Liver (tissue), 9 donors: ENCODE results near the gene GFI1. TPM values are rescaled to one million over a fixed set of nuclear protein-coding genes. Genes with fewer than 3 reads are reported as not detected.

Experiments used
- DNase-seq: peaks from one replicate; pipeline ENCODE4 v3.0.0-alpha.2; 2017; ENCODE audit warnings: low spot score
- H3K27ac ChIP-seq, 2 donors: one replicate each; pipeline ENCODE4 v1.7.0; 2013; ENCODE audit warnings: inconsistent platforms in 2 of 2, low read length in 2 of 2, control low read depth in 1 of 2, low read depth in 1 of 2, mild to moderate bottlenecking in 1 of 2
- H3K27me3 ChIP-seq, 4 donors: one replicate each; pipeline versions ENCODE4 v1.6.1 to v1.7.0; 2013; ENCODE audit warnings: low read length in 3 of 4, inconsistent platforms in 1 of 4, mild to moderate bottlenecking in 1 of 4, moderate library complexity in 1 of 4; ENCODE audit not compliant: control insufficient read depth in 4 of 4, insufficient read depth in 4 of 4
- H3K36me3 ChIP-seq, 4 donors: one replicate each; pipeline versions ENCODE4 v1.6.1 to v1.7.0; 2013; ENCODE audit warnings: low read length in 3 of 4, mild to moderate bottlenecking in 3 of 4, low read depth in 1 of 4, moderate library complexity in 1 of 4; ENCODE audit not compliant: control insufficient read depth in 4 of 4, insufficient read depth in 3 of 4
- H3K4me1 ChIP-seq, 4 donors: one replicate each; pipeline versions ENCODE4 v1.6.1 to v1.7.0; 2013; ENCODE audit warnings: low read length in 3 of 4, mild to moderate bottlenecking in 3 of 4, moderate library complexity in 1 of 4; ENCODE audit not compliant: control insufficient read depth in 4 of 4, insufficient read depth in 4 of 4
- H3K4me3 ChIP-seq, 3 donors: one replicate each; pipeline versions ENCODE4 v1.6.1 to v1.7.0; 2013; ENCODE audit warnings: low read length in 3 of 3, control low read depth in 1 of 3, low read depth in 1 of 3, mild to moderate bottlenecking in 1 of 3
- H3K9ac ChIP-seq, 2 donors: one replicate each; pipeline ENCODE4 v1.7.0; 2013; ENCODE audit warnings: low read length in 2 of 2, mild to moderate bottlenecking in 2 of 2, moderate library complexity in 2 of 2, control low read depth in 1 of 2, low read depth in 1 of 2
- H3K9me3 ChIP-seq, 4 donors: one replicate each; pipeline versions ENCODE4 v1.6.1 to v1.7.0; 2013; ENCODE audit warnings: low read length in 3 of 4; ENCODE audit not compliant: control insufficient read depth in 4 of 4
- EGR1 ChIP-seq, 2 donors: IDR thresholded peaks; 2 replicates each; pipeline ENCODE4 v1.6.1; 2016 to 2018; ENCODE audit warnings: antibody characterized with exemption in 2 of 2, low read depth in 2 of 2
- FOXA1 ChIP-seq: IDR thresholded peaks from 2 replicates; pipeline ENCODE4 v1.6.1; 2016; ENCODE audit warnings: antibody characterized with exemption
- FOXA2 ChIP-seq: IDR thresholded peaks from 2 replicates; pipeline ENCODE4 v1.6.1; 2016; ENCODE audit warnings: antibody characterized with exemption
- GABPA ChIP-seq, 2 donors: IDR thresholded peaks in 1 of 2; conservative IDR thresholded peaks in 1 of 2; 2 replicates each; pipeline ENCODE4 v1.6.1; 2016; ENCODE audit warnings: antibody characterized with exemption in 2 of 2, mild to moderate bottlenecking in 1 of 2, moderate library complexity in 1 of 2
- HNF4A ChIP-seq, 2 donors: conservative IDR thresholded peaks; 2 replicates each; pipeline ENCODE4 v1.6.1; 2016; ENCODE audit warnings: antibody characterized with exemption in 2 of 2, mild to moderate bottlenecking in 2 of 2
- HNF4G ChIP-seq: IDR thresholded peaks from 2 replicates; pipeline ENCODE4 v1.6.1; 2016; ENCODE audit warnings: antibody characterized with exemption
- JUND ChIP-seq, 2 donors: IDR thresholded peaks; 2 replicates each; pipeline ENCODE4 v1.6.1; 2016; ENCODE audit warnings: antibody characterized with exemption in 2 of 2
- NR2F2 ChIP-seq: IDR thresholded peaks from 2 replicates; pipeline ENCODE4 v1.6.1; 2016; ENCODE audit warnings: antibody characterized with exemption
- RAD21 ChIP-seq, 2 donors: IDR thresholded peaks; 2 replicates each; pipeline ENCODE4 v1.6.1; 2016; ENCODE audit warnings: antibody characterized with exemption in 2 of 2, mild to moderate bottlenecking in 2 of 2
- RXRA ChIP-seq, 2 donors: IDR thresholded peaks; 2 replicates each; pipeline ENCODE4 v1.6.1; 2017 to 2018; ENCODE audit warnings: antibody characterized with exemption in 2 of 2, mild to moderate bottlenecking in 1 of 2
- SP1 ChIP-seq: IDR thresholded peaks from 2 replicates; pipeline ENCODE4 v1.6.1; 2018; ENCODE audit warnings: antibody characterized with exemption, mild to moderate bottlenecking
- TAF1 ChIP-seq: conservative IDR thresholded peaks from 2 replicates; pipeline ENCODE4 v1.6.1; 2016; ENCODE audit warnings: antibody characterized with exemption, mild to moderate bottlenecking
- YY1 ChIP-seq: IDR thresholded peaks from 2 replicates; pipeline ENCODE4 v1.6.1; 2016; ENCODE audit warnings: antibody characterized with exemption, mild to moderate bottlenecking
- WGBS: extraction: QIAGEN DNeasy Blood & Tissue Kit; methylation state at CpG from one replicate; pipeline ENCODE4 v1.1.7; 2013; 5-methylcytosine and 5-hydroxymethylcytosine counted together
- polyA plus RNA-seq, 2 donors: library from polyadenylated mRNA; stranded (reverse) in 1 of 2; unstranded in 1 of 2; fragments of 200-250 nt in 1 of 2; fragments of >200 nt in 1 of 2; fragmentation: Nextera tagmentation in 1 of 2; extraction: Ambion mirVana in 1 of 2; gene quantifications; one replicate each; pipeline versions ENCODE4 v1.2.1 to v1.2.3, GENCODE V29; 2013 to 2015
- total RNA-seq, 2 donors: library from RNA; depleted of rRNA; stranded (reverse); fragments of >200 nt; gene quantifications; one replicate each; pipeline ENCODE4 v1.2.3, GENCODE V29; 2014
- TF ChIP-seq, protein P1 (sequence below): fragments of 150-350 bp; IDR thresholded peaks from 2 replicates; pipeline ENCODE4 v1.5.1; 2017; ENCODE audit warnings: improper control_type of control experiment, low read depth, low read length; ENCODE audit not compliant: missing input control
- TF ChIP-seq, protein P2 (sequence below): IDR thresholded peaks from 2 replicates; pipeline ENCODE4 v1.6.1; 2016; ENCODE audit warnings: antibody characterized with exemption
- TF ChIP-seq, protein P3 (sequence below): IDR thresholded peaks from 2 replicates; pipeline ENCODE4 v1.6.1; 2016; ENCODE audit warnings: antibody characterized with exemption
- TF ChIP-seq, protein P4 (sequence below): IDR thresholded peaks from 2 replicates; pipeline ENCODE4 v1.6.1; 2016; ENCODE audit warnings: antibody characterized with exemption, mild to moderate bottlenecking
- donor health status: healthy.
- donor health status: healthy.
- donor health status: healthy.
- donor health status: healthy.
- donor health status: healthy.

Gene GFI1
- total and polyA plus RNA-seq, 4 donors: 0.22 to 3.9 (median 0.55) TPM

DNA sequence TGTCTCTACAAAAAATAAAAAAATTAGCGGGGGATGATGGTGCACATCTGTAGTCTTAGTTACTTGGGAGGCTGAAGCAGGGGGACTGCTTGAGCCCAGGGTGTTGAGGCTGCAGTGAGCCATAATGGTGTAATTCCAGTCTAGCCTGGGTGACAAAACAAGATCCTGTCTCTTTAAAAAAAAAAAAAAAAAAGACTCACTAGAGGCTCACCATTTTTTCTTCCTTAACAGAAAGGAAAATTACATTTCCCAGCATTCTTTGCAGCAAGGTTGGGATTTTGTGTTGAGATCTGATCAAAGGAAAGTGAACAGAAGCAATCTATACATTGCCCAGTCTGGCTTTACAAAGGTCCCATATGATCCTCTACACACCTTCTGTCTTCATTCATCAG is 21.5 kb downstream of the GFI1 start (continued):
- TF ChIP-seq FOXA2 (no peak), RXRA (IDR thresholded peaks at IDR 0.05) (no peak), SP1 (no peak), EGR1 (IDR thresholded peaks at IDR 0.05; ENCODE audit: low read depth in 2 of 2) (no peak), NR2F2 (no peak), HNF4G (no peak), YY1 (no peak), GABPA (IDR thresholded peaks at IDR 0.05 in 1 of 2, conservative IDR thresholded peaks at IDR 0.05 in 1 of 2) (no peak)
- TF ChIP-seq, protein P1, sequence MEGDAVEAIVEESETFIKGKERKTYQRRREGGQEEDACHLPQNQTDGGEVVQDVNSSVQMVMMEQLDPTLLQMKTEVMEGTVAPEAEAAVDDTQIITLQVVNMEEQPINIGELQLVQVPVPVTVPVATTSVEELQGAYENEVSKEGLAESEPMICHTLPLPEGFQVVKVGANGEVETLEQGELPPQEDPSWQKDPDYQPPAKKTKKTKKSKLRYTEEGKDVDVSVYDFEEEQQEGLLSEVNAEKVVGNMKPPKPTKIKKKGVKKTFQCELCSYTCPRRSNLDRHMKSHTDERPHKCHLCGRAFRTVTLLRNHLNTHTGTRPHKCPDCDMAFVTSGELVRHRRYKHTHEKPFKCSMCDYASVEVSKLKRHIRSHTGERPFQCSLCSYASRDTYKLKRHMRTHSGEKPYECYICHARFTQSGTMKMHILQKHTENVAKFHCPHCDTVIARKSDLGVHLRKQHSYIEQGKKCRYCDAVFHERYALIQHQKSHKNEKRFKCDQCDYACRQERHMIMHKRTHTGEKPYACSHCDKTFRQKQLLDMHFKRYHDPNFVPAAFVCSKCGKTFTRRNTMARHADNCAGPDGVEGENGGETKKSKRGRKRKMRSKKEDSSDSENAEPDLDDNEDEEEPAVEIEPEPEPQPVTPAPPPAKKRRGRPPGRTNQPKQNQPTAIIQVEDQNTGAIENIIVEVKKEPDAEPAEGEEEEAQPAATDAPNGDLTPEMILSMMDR: no peak
- TF ChIP-seq, protein P2, sequence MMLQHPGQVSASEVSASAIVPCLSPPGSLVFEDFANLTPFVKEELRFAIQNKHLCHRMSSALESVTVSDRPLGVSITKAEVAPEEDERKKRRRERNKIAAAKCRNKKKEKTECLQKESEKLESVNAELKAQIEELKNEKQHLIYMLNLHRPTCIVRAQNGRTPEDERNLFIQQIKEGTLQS: no peak

DNA sequence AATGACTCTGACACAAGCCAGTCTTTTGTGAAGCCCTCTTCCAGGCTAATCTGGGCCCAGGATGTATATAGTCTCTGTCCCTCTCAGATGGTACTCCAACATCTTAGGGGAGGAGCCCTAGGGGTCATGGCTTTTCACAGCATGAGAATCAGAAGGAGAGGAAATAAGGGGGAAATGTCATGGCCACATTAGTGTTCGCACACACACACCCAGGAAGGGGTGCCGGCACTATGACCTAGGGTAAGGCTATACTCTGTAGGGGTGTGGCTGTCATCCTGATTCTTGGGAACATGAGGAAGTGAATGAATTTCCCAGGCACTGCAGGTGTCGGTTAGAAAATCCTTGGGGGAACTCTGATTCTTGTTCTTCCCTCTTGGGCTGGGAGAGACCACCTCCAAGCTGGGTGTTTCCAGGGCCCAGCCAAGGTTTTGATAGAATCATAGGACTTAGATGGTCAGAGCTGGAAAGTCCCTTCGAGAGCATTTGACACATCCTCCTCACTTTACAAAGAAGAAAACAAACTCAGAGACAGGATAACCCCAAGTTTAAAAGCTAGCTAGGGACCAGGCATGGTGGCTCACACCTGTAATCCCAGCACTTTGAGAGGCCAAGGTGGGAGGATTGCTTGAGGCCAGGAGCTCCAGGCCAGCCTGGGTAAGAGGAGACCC is 22.0 kb downstream of the GFI1 start:
- Histone ChIP-seq H3K9me3 (no peaks in the 10 kb centered on the region), H3K4me3 (no peak overlapping the region), H3K36me3 (no peaks in the 10 kb centered on the region), H3K9ac (no peak overlapping the region), H3K4me1 (no peaks in the 10 kb centered on the region), H3K27me3 (no peaks in the 10 kb centered on the region), H3K27ac (no peak overlapping the region)
- DNase-seq: no peak
- TF ChIP-seq, protein P3, sequence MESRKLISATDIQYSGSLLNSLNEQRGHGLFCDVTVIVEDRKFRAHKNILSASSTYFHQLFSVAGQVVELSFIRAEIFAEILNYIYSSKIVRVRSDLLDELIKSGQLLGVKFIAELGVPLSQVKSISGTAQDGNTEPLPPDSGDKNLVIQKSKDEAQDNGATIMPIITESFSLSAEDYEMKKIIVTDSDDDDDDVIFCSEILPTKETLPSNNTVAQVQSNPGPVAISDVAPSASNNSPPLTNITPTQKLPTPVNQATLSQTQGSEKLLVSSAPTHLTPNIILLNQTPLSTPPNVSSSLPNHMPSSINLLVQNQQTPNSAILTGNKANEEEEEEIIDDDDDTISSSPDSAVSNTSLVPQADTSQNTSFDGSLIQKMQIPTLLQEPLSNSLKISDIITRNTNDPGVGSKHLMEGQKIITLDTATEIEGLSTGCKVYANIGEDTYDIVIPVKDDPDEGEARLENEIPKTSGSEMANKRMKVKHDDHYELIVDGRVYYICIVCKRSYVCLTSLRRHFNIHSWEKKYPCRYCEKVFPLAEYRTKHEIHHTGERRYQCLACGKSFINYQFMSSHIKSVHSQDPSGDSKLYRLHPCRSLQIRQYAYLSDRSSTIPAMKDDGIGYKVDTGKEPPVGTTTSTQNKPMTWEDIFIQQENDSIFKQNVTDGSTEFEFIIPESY: no peak
- TF ChIP-seq HNF4A (conservative IDR thresholded peaks at IDR 0.05) (no peak), HNF4G (no peak), RAD21 (IDR thresholded peaks at IDR 0.05) (no peak), FOXA1 (no peak), EGR1 (IDR thresholded peaks at IDR 0.05; ENCODE audit: low read depth in 2 of 2) (no peak), RXRA (IDR thresholded peaks at IDR 0.05) (no peak), TAF1 (no peak)
- TF ChIP-seq, protein P2: no peak
- WGBS: 81% methylated on average over 4 of the region's 4 CpGs

DNA sequence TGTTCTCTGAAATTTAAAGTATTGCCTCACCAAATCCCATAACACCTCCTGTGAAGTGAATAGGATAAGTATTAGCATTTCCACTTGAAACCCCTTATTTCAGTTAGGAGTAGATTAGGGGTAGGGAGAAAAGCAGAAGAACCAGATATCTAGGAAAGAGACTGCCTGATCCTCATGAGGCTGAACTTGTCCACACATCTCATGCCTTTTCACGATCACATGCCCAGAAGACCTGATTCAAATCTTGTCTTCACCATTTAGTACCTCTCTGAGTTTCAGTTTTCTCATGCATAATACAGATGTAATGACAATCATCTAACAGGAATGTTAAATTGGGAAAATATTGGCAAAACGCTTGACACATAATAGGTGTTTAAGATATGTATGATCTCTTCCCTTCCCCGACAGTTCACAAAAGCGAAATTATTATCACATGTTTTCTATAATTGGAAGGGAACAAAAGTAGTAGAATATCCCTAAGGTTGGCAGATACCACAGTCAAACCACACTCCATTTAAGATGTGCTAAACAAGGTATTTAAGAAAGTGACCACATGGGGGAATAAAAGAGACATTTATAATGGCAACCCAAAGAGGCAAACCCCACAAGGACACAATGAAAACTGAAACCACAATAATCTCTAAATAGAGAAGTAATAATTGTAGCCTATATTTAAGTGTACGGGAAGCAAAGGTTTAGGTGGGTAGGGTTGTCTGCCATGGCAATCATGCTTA is 25.2 kb downstream of the GFI1 start:
- H3K27me3 ChIP-seq: no peaks in the 10 kb centered on the region
- no peaks in the 10 kb centered on the region for H3K4me1 ChIP-seq
- no peak overlapping the region for H3K27ac ChIP-seq
- WGBS: 84% methylated on average over 5 of the region's 5 CpGs
- no peak for DNase-seq
- no peak overlapping the region for H3K9ac ChIP-seq
- H3K36me3 ChIP-seq: no peaks in the 10 kb centered on the region
- no peak overlapping the region for H3K4me3 ChIP-seq
- H3K9me3 ChIP-seq: no peaks in the 10 kb centered on the region
- TF ChIP-seq GABPA (IDR thresholded peaks at IDR 0.05 in 1 of 2, conservative IDR thresholded peaks at IDR 0.05 in 1 of 2) (no peak), JUND (IDR thresholded peaks at IDR 0.05) (no peak), HNF4G (no peak), RAD21 (IDR thresholded peaks at IDR 0.05) (peak; percentile 45 to 62), HNF4A (conservative IDR thresholded peaks at IDR 0.05) (no peak), NR2F2 (no peak), YY1 (no peak), FOXA1 (no peak), RXRA (IDR thresholded peaks at IDR 0.05) (no peak)
- TF ChIP-seq, protein P2: no peak
- TF ChIP-seq, protein P4, sequence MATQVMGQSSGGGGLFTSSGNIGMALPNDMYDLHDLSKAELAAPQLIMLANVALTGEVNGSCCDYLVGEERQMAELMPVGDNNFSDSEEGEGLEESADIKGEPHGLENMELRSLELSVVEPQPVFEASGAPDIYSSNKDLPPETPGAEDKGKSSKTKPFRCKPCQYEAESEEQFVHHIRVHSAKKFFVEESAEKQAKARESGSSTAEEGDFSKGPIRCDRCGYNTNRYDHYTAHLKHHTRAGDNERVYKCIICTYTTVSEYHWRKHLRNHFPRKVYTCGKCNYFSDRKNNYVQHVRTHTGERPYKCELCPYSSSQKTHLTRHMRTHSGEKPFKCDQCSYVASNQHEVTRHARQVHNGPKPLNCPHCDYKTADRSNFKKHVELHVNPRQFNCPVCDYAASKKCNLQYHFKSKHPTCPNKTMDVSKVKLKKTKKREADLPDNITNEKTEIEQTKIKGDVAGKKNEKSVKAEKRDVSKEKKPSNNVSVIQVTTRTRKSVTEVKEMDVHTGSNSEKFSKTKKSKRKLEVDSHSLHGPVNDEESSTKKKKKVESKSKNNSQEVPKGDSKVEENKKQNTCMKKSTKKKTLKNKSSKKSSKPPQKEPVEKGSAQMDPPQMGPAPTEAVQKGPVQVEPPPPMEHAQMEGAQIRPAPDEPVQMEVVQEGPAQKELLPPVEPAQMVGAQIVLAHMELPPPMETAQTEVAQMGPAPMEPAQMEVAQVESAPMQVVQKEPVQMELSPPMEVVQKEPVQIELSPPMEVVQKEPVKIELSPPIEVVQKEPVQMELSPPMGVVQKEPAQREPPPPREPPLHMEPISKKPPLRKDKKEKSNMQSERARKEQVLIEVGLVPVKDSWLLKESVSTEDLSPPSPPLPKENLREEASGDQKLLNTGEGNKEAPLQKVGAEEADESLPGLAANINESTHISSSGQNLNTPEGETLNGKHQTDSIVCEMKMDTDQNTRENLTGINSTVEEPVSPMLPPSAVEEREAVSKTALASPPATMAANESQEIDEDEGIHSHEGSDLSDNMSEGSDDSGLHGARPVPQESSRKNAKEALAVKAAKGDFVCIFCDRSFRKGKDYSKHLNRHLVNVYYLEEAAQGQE: no peak
- TF ChIP-seq, protein P1: peak; percentile 12
